ENCODE data around the gene TPCN1.

Gene TPCN1

GRCh38 chr12:113242560-113242959 lies 21.3 kb downstream of the TPCN1 start:
- H3K4me3 ChIP-seq (ENCODE audit: low read depth, low read length) = no peak overlapping the region
- H3K4me1 ChIP-seq (ENCODE audit: control insufficient read depth, insufficient read depth, low read length) = peaks cover 3% of the 10 kb centered on the region
- no peak overlapping the region for H3K27ac ChIP-seq (ENCODE audit: extremely low read depth, low read depth, low read length)
- H3K36me3 ChIP-seq (ENCODE audit: control insufficient read depth in 2 of 2, insufficient read depth in 1 of 2, low read length in 2 of 2) = peaks cover 0 to 5% of the 10 kb centered on the region in 2 experiments; a peak in 2 of 3 replicates
- POLR2A ChIA-PET = no interaction called here
- H3K9me3 ChIP-seq (ENCODE audit: control insufficient read depth, insufficient read depth, low read depth, low read length) = no peaks in the 10 kb centered on the region
- CTCF ChIA-PET = no interaction called here
- no peak for TF ChIP-seq ZNF132 (tag by site-specific recombination; IDR thresholded peaks at IDR 0.05; ENCODE audit: borderline replicate concordance)
- TF ChIP-seq ZNF670 (tag by site-specific recombination; IDR thresholded peaks at IDR 0.05; ENCODE audit: low read depth) = no peak
- TF ChIP-seq ZNF23 (tag by site-specific recombination; IDR thresholded peaks at IDR 0.05; ENCODE audit: borderline replicate concordance) = no peak
- TF ChIP-seq ZBTB44 (tag by site-specific recombination; IDR thresholded peaks at IDR 0.05) = no peak
- no peak for TF ChIP-seq MYNN (tag by site-specific recombination; IDR thresholded peaks at IDR 0.05; ENCODE audit: borderline replicate concordance)
- no peak for TF ChIP-seq ZNF404 (tag by site-specific recombination; IDR thresholded peaks at IDR 0.05)
- TF ChIP-seq ZNF660 (tag by site-specific recombination; IDR thresholded peaks at IDR 0.05) = no peak
- TF ChIP-seq ZXDB (tag by site-specific recombination; IDR thresholded peaks at IDR 0.05) = no peak
- no peak for TF ChIP-seq ZNF623 (tag by site-specific recombination; IDR thresholded peaks at IDR 0.05)
- no peak for TF ChIP-seq ZNF529 (tag by site-specific recombination; IDR thresholded peaks at IDR 0.05; ENCODE audit: insufficient replicate concordance)
- TF ChIP-seq ZNF792 (tag by site-specific recombination; IDR thresholded peaks at IDR 0.05) = no peak
- TF ChIP-seq, protein P1, sequence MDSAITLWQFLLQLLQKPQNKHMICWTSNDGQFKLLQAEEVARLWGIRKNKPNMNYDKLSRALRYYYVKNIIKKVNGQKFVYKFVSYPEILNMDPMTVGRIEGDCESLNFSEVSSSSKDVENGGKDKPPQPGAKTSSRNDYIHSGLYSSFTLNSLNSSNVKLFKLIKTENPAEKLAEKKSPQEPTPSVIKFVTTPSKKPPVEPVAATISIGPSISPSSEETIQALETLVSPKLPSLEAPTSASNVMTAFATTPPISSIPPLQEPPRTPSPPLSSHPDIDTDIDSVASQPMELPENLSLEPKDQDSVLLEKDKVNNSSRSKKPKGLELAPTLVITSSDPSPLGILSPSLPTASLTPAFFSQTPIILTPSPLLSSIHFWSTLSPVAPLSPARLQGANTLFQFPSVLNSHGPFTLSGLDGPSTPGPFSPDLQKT (IDR thresholded peaks at IDR 0.05; ENCODE audit: borderline replicate concordance, low read depth, low read length) = no peak
- no peak for TF ChIP-seq ZNF221 (tag by site-specific recombination; IDR thresholded peaks at IDR 0.05; ENCODE audit: borderline replicate concordance)

- H3K9me3 ChIP-seq (ENCODE audit: control insufficient read depth, insufficient read depth, low read depth, low read length) = no peaks in the 10 kb centered on the region
- H3K4me3 ChIP-seq (ENCODE audit: low read depth, low read length) = no peak overlapping the region
- peaks cover 3% of the 10 kb centered on the region for H3K4me1 ChIP-seq (ENCODE audit: control insufficient read depth, insufficient read depth, low read length)
- TF ChIP-seq YY1 (tag by site-specific recombination; IDR thresholded peaks at IDR 0.05) (no peak), ZBTB8A (tag by site-specific recombination; IDR thresholded peaks at IDR 0.05) (no peak), MEIS1 (CRISPR knock-in tag; IDR thresholded peaks at IDR 0.05; ENCODE audit: borderline replicate concordance) (no peak), ZNF174 (tag by site-specific recombination; IDR thresholded peaks at IDR 0.05) (no peak), ZNF391 (tag by site-specific recombination; IDR thresholded peaks at IDR 0.05; ENCODE audit: borderline replicate concordance, low read depth) (no peak), ZNF292 (tag by site-specific recombination; IDR thresholded peaks at IDR 0.05; ENCODE audit: borderline replicate concordance, low read depth) (no peak), EGR2 (tag by site-specific recombination; IDR thresholded peaks at IDR 0.05; ENCODE audit: low read depth) (no peak), HOXC10 (CRISPR knock-in tag; IDR thresholded peaks at IDR 0.05) (no peak), ZXDB (tag by site-specific recombination; IDR thresholded peaks at IDR 0.05) (no peak), GLIS2 (tag by site-specific recombination; IDR thresholded peaks at IDR 0.05) (no peak), MZF1 (tag by site-specific recombination; IDR thresholded peaks at IDR 0.05; ENCODE audit: borderline replicate concordance) (no peak), OSR2 (tag by site-specific recombination; IDR thresholded peaks at IDR 0.05) (no peak), ZNF785 (tag by site-specific recombination; IDR thresholded peaks at IDR 0.05) (no peak), ZNF707 (tag by site-specific recombination; IDR thresholded peaks at IDR 0.05) (no peak)
- TF ChIP-seq, protein P2, sequence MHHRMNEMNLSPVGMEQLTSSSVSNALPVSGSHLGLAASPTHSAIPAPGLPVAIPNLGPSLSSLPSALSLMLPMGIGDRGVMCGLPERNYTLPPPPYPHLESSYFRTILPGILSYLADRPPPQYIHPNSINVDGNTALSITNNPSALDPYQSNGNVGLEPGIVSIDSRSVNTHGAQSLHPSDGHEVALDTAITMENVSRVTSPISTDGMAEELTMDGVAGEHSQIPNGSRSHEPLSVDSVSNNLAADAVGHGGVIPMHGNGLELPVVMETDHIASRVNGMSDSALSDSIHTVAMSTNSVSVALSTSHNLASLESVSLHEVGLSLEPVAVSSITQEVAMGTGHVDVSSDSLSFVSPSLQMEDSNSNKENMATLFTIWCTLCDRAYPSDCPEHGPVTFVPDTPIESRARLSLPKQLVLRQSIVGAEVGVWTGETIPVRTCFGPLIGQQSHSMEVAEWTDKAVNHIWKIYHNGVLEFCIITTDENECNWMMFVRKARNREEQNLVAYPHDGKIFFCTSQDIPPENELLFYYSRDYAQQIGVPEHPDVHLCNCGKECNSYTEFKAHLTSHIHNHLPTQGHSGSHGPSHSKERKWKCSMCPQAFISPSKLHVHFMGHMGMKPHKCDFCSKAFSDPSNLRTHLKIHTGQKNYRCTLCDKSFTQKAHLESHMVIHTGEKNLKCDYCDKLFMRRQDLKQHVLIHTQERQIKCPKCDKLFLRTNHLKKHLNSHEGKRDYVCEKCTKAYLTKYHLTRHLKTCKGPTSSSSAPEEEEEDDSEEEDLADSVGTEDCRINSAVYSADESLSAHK (tag by site-specific recombination; IDR thresholded peaks at IDR 0.05) = no peak
- H3K27ac ChIP-seq (ENCODE audit: extremely low read depth, low read depth, low read length) = no peak overlapping the region
- ChIA-PET POLR2A (no interaction called here), CTCF (no interaction called here)
- peaks cover 0 to 5% of the 10 kb centered on the region in 2 experiments; a peak in 2 of 3 replicates for H3K36me3 ChIP-seq (ENCODE audit: control insufficient read depth in 2 of 2, insufficient read depth in 1 of 2, low read length in 2 of 2)
Measured at GRCh38 chr12:113244047-113244460, 22.8 kb downstream of the TPCN1 start.

All from HEK293 (cell line).